ENCODE data around the gene IRF8.

- TF ChIP-seq, protein P1, sequence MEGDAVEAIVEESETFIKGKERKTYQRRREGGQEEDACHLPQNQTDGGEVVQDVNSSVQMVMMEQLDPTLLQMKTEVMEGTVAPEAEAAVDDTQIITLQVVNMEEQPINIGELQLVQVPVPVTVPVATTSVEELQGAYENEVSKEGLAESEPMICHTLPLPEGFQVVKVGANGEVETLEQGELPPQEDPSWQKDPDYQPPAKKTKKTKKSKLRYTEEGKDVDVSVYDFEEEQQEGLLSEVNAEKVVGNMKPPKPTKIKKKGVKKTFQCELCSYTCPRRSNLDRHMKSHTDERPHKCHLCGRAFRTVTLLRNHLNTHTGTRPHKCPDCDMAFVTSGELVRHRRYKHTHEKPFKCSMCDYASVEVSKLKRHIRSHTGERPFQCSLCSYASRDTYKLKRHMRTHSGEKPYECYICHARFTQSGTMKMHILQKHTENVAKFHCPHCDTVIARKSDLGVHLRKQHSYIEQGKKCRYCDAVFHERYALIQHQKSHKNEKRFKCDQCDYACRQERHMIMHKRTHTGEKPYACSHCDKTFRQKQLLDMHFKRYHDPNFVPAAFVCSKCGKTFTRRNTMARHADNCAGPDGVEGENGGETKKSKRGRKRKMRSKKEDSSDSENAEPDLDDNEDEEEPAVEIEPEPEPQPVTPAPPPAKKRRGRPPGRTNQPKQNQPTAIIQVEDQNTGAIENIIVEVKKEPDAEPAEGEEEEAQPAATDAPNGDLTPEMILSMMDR (IDR thresholded peaks at IDR 0.05; ENCODE audit: low read depth, low read length), result no peak
- TF ChIP-seq, protein P2, sequence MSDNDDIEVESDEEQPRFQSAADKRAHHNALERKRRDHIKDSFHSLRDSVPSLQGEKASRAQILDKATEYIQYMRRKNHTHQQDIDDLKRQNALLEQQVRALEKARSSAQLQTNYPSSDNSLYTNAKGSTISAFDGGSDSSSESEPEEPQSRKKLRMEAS (IDR thresholded peaks at IDR 0.05; ENCODE audit: low read depth, low read length), result no peak
These were observed 11.9 kb downstream of the IRF8 start for GRCh38 chr16:85910854-85911247.
